HepG2 (cell line): ENCODE results near the gene ZFYVE27. TPM values are rescaled to one million over a fixed set of nuclear protein-coding genes. Genes with fewer than 3 reads are reported as not detected.

Experiments
- ATF7-NPFF ChIP-seq: sonication (generic); formaldehyde crosslinking; IDR thresholded peaks from 2 replicates; pipeline ENCODE4 v1.8.1; 2023; ENCODE audit warnings: mild to moderate bottlenecking, low read depth, missing genetic modification reagents, moderate library complexity
- ATM ChIP-seq: fragments of 450-650 bp; IDR thresholded peaks from 2 replicates; pipeline ENCODE4 v1.7.1; 2017; ENCODE audit warnings: mild to moderate bottlenecking, borderline replicate concordance
- CEBPZ ChIP-seq: IDR thresholded peaks from 2 replicates; pipeline ENCODE4 v1.6.1; 2012; ENCODE audit warnings: low read length, improper control_type of control experiment
- FOSL1 ChIP-seq: sonication (generic); formaldehyde crosslinking; IDR thresholded peaks from 2 replicates; pipeline ENCODE4 v1.9.0; 2021; ENCODE audit warnings: missing genetic modification reagents, borderline replicate concordance
- HES4 ChIP-seq: sonication (generic); formaldehyde crosslinking; IDR thresholded peaks from 2 replicates; pipeline ENCODE4 v1.9.0; 2021; ENCODE audit warnings: mild to moderate bottlenecking, missing genetic modification reagents, borderline replicate concordance
- KDM3A ChIP-seq: IDR thresholded peaks from 2 replicates; pipeline ENCODE4 v1.6.1; 2018; ENCODE audit warnings: low read depth, missing compliant biosample characterization
- KLF11 ChIP-seq: IDR thresholded peaks from 2 replicates; pipeline ENCODE4 v1.6.1; 2016; ENCODE audit warnings: missing compliant biosample characterization
- KMT2B ChIP-seq: IDR thresholded peaks from 2 replicates; pipeline ENCODE4 v1.6.1; 2016; ENCODE audit warnings: missing genetic modification reagents, missing compliant biosample characterization
- NFE2L2 ChIP-seq: fragments of 150-350 bp; IDR thresholded peaks from 2 replicates; pipeline ENCODE4 v1.6.1; 2014; ENCODE audit warnings: low read length
- REPIN1 ChIP-seq: sonication (generic); formaldehyde crosslinking; IDR thresholded peaks from 2 replicates; pipeline ENCODE4 v1.8.0; 2022; ENCODE audit warnings: missing genetic modification reagents, low read depth, mild to moderate bottlenecking, borderline replicate concordance
- SIX1 ChIP-seq: sonication (generic); formaldehyde crosslinking; IDR thresholded peaks from 2 replicates; pipeline ENCODE4 v1.4.0; 2020; ENCODE audit warnings: missing genetic modification reagents, borderline replicate concordance
- SNAPC2 ChIP-seq: sonication (generic); formaldehyde crosslinking; IDR thresholded peaks from 2 replicates; pipeline ENCODE4 v1.8.1; 2022; ENCODE audit warnings: mild to moderate bottlenecking, missing genetic modification reagents
- TOPORS ChIP-seq: sonication (generic); formaldehyde crosslinking; IDR thresholded peaks from 2 replicates; pipeline ENCODE4 v1.8.0; 2023; ENCODE audit warnings: mild to moderate bottlenecking, missing genetic modification reagents
- ZMYM3 ChIP-seq: sonication (generic); formaldehyde crosslinking; IDR thresholded peaks from 2 replicates; pipeline ENCODE4 v1.5.1; 2020; ENCODE audit warnings: mild to moderate bottlenecking, missing genetic modification reagents
- ZNF260 ChIP-seq: sonication (generic); formaldehyde crosslinking; IDR thresholded peaks from 2 replicates; pipeline ENCODE4 v1.4.0; 2020; ENCODE audit warnings: missing genetic modification reagents, low read depth, mild to moderate bottlenecking, borderline replicate concordance
- ZNF30 ChIP-seq: sonication (generic); formaldehyde crosslinking; IDR thresholded peaks from 2 replicates; pipeline ENCODE4 v1.5.0; 2020; ENCODE audit warnings: mild to moderate bottlenecking, missing genetic modification reagents
- ZNF451 ChIP-seq: sonication (generic); formaldehyde crosslinking; IDR thresholded peaks from 2 replicates; pipeline ENCODE4 v1.5.0; 2020; ENCODE audit warnings: mild to moderate bottlenecking, missing genetic modification reagents
- ZNF614 ChIP-seq: IDR thresholded peaks from 2 replicates; pipeline ENCODE4 v1.6.1; 2018; ENCODE audit warnings: missing biosample characterization, missing genetic modification reagents, inconsistent platforms, borderline replicate concordance
- ZNF746 ChIP-seq: sonication (generic); formaldehyde crosslinking; IDR thresholded peaks from 2 replicates; pipeline ENCODE4 v1.8.0; 2022; ENCODE audit warnings: mild to moderate bottlenecking, missing genetic modification reagents
- ZNF766 ChIP-seq: sonication (generic); formaldehyde crosslinking; IDR thresholded peaks from 2 replicates; pipeline ENCODE4 v1.5.0; 2020; ENCODE audit warnings: missing genetic modification reagents, borderline replicate concordance
- ZNF768 ChIP-seq: sonication (generic); formaldehyde crosslinking; IDR thresholded peaks from 2 replicates; pipeline ENCODE4 v1.4.0; 2020; ENCODE audit warnings: missing genetic modification reagents
- ZNF781 ChIP-seq: sonication (generic); formaldehyde crosslinking; IDR thresholded peaks from 2 replicates; pipeline ENCODE4 v1.5.1; 2020; ENCODE audit warnings: borderline replicate concordance, mild to moderate bottlenecking, missing genetic modification reagents; ENCODE audit errors: not compliant biosample characterization
- ZZZ3 ChIP-seq: sonication (generic); formaldehyde crosslinking; IDR thresholded peaks from 2 replicates; pipeline ENCODE4 v1.4.0; 2020; ENCODE audit warnings: missing genetic modification reagents, mild to moderate bottlenecking, borderline replicate concordance
- polyA plus RNA-seq, 8 experiments: library from polyadenylated mRNA; depleted of rRNA in 3 of 8; stranded (reverse) in 7 of 8; unstranded in 1 of 8; fragments of >200 nt; fragmentation: Illumina TruSeq in 4 of 8; extraction: Trizol in 4 of 8; gene quantifications; 2 replicates each; pipeline versions ENCODE4 v1.2.1 to v1.2.3, GENCODE V29; 2011 to 2016; ENCODE audit warnings: low read depth in 4 of 8, missing spikeins in 1 of 8, mixed read lengths in 1 of 8; ENCODE audit not compliant: insufficient read depth in 1 of 8
- total RNA-seq, 5 experiments: library from RNA; depleted of rRNA; stranded (reverse); fragments of >200 nt; fragmentation: Illumina TruSeq; extraction: Trizol; gene quantifications; 2 replicates each; pipeline ENCODE4 v1.2.3, GENCODE V29; 2016; ENCODE audit warnings: low read depth in 1 of 5
- TF ChIP-seq, protein P1 (sequence below): sonication (generic); formaldehyde crosslinking; IDR thresholded peaks from 2 replicates; pipeline ENCODE4 v1.4.0; 2020; ENCODE audit warnings: low read depth, mild to moderate bottlenecking, missing genetic modification reagents
- TF ChIP-seq, protein P2 (sequence below): IDR thresholded peaks from 2 replicates; pipeline ENCODE4 v1.6.1; 2018; ENCODE audit warnings: missing genetic modification reagents, mild to moderate bottlenecking, missing compliant biosample characterization
- TF ChIP-seq, protein P3 (sequence below): sonication (generic); formaldehyde crosslinking; IDR thresholded peaks from 2 replicates; pipeline ENCODE4 v1.4.0; 2020; ENCODE audit warnings: mild to moderate bottlenecking, missing genetic modification reagents

Gene ZFYVE27
- total and polyA plus RNA-seq, 2 of the 13 experiments (the other 11 are each of a cell fraction or from before 2014, with no cell fraction given): 19.7 to 20.5 TPM

DNA sequence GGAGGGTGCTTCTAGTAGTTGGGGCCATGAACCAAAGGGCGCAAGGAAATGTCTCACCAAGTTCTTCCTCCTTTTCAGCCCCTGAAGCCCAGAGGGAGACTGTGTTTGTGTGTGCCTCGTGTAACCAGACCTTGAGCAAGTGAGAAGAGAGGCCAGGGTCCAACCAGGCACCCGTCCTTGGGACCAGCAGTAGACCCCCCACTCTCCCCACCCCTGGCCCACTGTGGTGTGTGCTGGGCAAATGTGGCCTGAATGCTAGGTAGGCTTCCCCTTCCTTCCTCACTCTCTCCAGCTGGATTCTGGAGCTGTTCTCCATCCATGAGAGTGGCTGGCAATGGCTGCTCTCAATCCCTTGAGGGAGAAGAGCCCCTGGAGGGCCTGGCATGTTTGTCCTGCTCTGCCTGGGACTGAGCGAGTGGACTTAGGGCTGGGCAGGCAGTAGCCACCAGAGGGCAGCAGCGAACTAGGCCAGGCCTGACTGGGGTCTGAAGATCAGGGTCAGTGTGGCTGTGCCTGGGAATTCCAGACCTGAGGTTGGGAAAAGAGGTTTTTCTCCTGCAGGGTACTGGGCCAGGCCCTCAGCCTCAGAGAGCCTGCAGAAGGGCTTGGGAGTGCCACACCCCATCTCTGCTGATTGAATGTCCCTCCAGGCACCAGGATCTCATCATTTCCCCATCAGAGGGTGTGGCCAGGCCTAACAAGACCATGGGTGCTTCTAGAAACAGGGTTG lies 22.4 kb downstream of the ZFYVE27 start (continued):
- TF ChIP-seq NFE2L2 (no peak), ZNF781 (CRISPR knock-in tag) (peak; percentile 64), FOSL1 (CRISPR knock-in tag) (no peak), SIX1 (CRISPR knock-in tag) (no peak), KMT2B (CRISPR knock-in tag) (peak; percentile 43; the same call in 1 of the 2 replicates), ATM (no peak), HES4 (CRISPR knock-in tag) (no peak), ZZZ3 (CRISPR knock-in tag) (no peak), ZNF746 (CRISPR knock-in tag) (no peak), ZNF451 (no peak), ZNF766 (CRISPR knock-in tag) (no peak), CEBPZ (no peak), KLF11 (CRISPR knock-in tag) (no peak), REPIN1 (CRISPR knock-in tag) (peak; percentile 80), ZNF768 (CRISPR knock-in tag) (no peak), SNAPC2 (CRISPR knock-in tag) (no peak), ZNF614 (peak; percentile 82; the same call in 1 of the 2 replicates), ZMYM3 (CRISPR knock-in tag) (0 out of 2 replicates have a peak, but pooled peaks have one; percentile 44), KDM3A (CRISPR knock-in tag) (0 out of 2 replicates have a peak, but pooled peaks have one; percentile 68), ATF7-NPFF (no peak), ZNF30 (CRISPR knock-in tag) (no peak), TOPORS (CRISPR knock-in tag) (no peak), ZNF260 (CRISPR knock-in tag) (no peak)
- TF ChIP-seq, protein P1, sequence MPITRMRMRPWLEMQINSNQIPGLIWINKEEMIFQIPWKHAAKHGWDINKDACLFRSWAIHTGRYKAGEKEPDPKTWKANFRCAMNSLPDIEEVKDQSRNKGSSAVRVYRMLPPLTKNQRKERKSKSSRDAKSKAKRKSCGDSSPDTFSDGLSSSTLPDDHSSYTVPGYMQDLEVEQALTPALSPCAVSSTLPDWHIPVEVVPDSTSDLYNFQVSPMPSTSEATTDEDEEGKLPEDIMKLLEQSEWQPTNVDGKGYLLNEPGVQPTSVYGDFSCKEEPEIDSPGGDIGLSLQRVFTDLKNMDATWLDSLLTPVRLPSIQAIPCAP (CRISPR knock-in tag): no peak
- TF ChIP-seq, protein P2, sequence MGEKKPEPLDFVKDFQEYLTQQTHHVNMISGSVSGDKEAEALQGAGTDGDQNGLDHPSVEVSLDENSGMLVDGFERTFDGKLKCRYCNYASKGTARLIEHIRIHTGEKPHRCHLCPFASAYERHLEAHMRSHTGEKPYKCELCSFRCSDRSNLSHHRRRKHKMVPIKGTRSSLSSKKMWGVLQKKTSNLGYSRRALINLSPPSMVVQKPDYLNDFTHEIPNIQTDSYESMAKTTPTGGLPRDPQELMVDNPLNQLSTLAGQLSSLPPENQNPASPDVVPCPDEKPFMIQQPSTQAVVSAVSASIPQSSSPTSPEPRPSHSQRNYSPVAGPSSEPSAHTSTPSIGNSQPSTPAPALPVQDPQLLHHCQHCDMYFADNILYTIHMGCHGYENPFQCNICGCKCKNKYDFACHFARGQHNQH (CRISPR knock-in tag): peak; percentile 49; the same call in 1 of the 2 replicates
- TF ChIP-seq, protein P3, sequence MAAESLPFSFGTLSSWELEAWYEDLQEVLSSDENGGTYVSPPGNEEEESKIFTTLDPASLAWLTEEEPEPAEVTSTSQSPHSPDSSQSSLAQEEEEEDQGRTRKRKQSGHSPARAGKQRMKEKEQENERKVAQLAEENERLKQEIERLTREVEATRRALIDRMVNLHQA (CRISPR knock-in tag): no peak
